MM.1S (cell line): ENCODE results near the gene MRPL43.

Experiments
- DNase-seq: peaks from one replicate; pipeline ENCODE4 v3.0.0-alpha.2; 2015
- H2AFZ ChIP-seq: fragments of 300-600 bp; sonication (generic); 2 replicates; pipeline ENCODE4 v1.6.0; 2016; ENCODE audit warnings: antibody characterized with exemption, low read length
- H3F3A ChIP-seq: fragments of 300-600 bp; sonication (generic); 2 replicates; pipeline ENCODE4 v1.6.1; 2016; ENCODE audit warnings: mild to moderate bottlenecking, antibody characterized with exemption, low read length, moderate library complexity, mixed read lengths; ENCODE audit not compliant: insufficient read depth
- H3K27ac ChIP-seq: fragments of 300-600 bp; sonication (generic); 2 replicates; pipeline ENCODE4 v1.5.1; 2016; ENCODE audit warnings: mild to moderate bottlenecking, low read length
- H3K27me3 ChIP-seq: fragments of 300-600 bp; sonication (generic); replicated peaks from 2 replicates; pipeline ENCODE4 v1.6.0; 2016; ENCODE audit warnings: low read length; ENCODE audit not compliant: insufficient read depth
- H3K36me3 ChIP-seq: fragments of 300-600 bp; sonication (generic); replicated peaks from 2 replicates; pipeline ENCODE4 v1.6.1; 2016; ENCODE audit warnings: mild to moderate bottlenecking, low read length, mixed read lengths; ENCODE audit not compliant: insufficient read depth
- H3K4me1 ChIP-seq: fragments of 300-600 bp; sonication (generic); 2 replicates; pipeline ENCODE4 v1.6.1; 2016; ENCODE audit warnings: low read length, mixed read lengths
- H3K4me2 ChIP-seq: fragments of 300-600 bp; sonication (generic); 2 replicates; pipeline ENCODE4 v1.6.0; 2016; ENCODE audit warnings: low read depth, low read length
- H3K4me3 ChIP-seq: fragments of 300-600 bp; sonication (generic); 2 replicates; pipeline ENCODE4 v1.5.1; 2016; ENCODE audit warnings: low read length, mixed read lengths
- H3K79me2 ChIP-seq: fragments of 300-600 bp; sonication (generic); 2 replicates; pipeline ENCODE4 v1.6.1; 2016; ENCODE audit warnings: mixed run types, low read length, mixed read lengths
- H3K9ac ChIP-seq: fragments of 300-600 bp; sonication (generic); 2 replicates; pipeline ENCODE4 v1.6.1; 2016; ENCODE audit warnings: low read length, mixed read lengths
- H3K9me2 ChIP-seq: fragments of 300-600 bp; sonication (generic); replicated peaks from 2 replicates; pipeline ENCODE4 v1.6.1; 2016; ENCODE audit warnings: mild to moderate bottlenecking, low read length, mixed read lengths; ENCODE audit not compliant: insufficient read depth
- H3K9me3 ChIP-seq: fragments of 300-600 bp; sonication (generic); replicated peaks from 2 replicates; pipeline ENCODE4 v1.6.1; 2016; ENCODE audit warnings: mild to moderate bottlenecking, low read length, mixed read lengths; ENCODE audit not compliant: insufficient read depth
- H4K20me1 ChIP-seq: fragments of 300-600 bp; sonication (generic); 2 replicates; pipeline ENCODE4 v1.6.1; 2016; ENCODE audit warnings: mild to moderate bottlenecking, low read length, moderate library complexity, mixed read lengths; ENCODE audit not compliant: insufficient read depth
- EZH2 ChIP-seq: fragments of 300-600 bp; sonication (generic); optimal IDR thresholded peaks from 2 replicates; pipeline ENCODE3; 2017; ENCODE audit warnings: low read depth, mild to moderate bottlenecking, antibody characterized with exemption, low read length, mixed read lengths
- EZH2phosphoT487 ChIP-seq: fragments of 300-600 bp; sonication (generic); IDR thresholded peaks from 2 replicates; pipeline ENCODE4 v1.6.1; 2018; ENCODE audit warnings: antibody characterized with exemption, low read length
- TF ChIP-seq, protein P1 (sequence below): fragments of 300-600 bp; sonication (generic); IDR thresholded peaks from 2 replicates; pipeline ENCODE4 v1.5.1; 2016; ENCODE audit warnings: antibody characterized with exemption, low read length, mixed read lengths

Gene MRPL43

DNA sequence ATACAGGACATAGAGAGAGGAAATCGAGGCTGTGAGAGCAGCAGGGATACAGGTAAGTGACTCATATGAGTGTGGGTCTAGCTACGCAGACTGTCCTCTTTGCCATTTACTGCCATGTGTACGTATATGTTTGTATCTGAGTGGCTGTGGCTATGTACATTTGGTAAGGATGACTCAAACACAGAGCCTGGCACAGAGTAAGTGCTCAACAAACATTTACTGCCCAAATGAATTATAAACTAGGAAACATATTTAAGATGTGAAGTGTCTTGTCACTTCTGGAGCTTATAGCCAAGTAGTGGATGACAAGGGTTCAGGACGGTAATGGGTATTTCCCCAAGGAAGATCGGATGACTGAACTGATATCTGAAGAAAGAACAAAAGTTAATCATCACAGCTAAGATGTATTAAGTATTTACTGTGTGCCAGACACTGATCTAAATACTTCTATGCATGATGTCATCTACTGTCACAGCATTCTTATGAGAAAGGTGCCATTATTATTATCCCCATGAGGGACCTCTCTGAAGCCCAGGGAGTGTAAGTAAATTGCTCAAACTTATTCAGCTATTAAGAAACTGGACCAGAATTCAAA, 6.0 kb downstream of the MRPL43 start:
- TF ChIP-seq, protein P1, sequence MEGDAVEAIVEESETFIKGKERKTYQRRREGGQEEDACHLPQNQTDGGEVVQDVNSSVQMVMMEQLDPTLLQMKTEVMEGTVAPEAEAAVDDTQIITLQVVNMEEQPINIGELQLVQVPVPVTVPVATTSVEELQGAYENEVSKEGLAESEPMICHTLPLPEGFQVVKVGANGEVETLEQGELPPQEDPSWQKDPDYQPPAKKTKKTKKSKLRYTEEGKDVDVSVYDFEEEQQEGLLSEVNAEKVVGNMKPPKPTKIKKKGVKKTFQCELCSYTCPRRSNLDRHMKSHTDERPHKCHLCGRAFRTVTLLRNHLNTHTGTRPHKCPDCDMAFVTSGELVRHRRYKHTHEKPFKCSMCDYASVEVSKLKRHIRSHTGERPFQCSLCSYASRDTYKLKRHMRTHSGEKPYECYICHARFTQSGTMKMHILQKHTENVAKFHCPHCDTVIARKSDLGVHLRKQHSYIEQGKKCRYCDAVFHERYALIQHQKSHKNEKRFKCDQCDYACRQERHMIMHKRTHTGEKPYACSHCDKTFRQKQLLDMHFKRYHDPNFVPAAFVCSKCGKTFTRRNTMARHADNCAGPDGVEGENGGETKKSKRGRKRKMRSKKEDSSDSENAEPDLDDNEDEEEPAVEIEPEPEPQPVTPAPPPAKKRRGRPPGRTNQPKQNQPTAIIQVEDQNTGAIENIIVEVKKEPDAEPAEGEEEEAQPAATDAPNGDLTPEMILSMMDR = no peak
- TF ChIP-seq EZH2phosphoT487 (no peak), EZH2 (no peak)
- no peaks in the 10 kb centered on the region for H3F3A ChIP-seq

DNA sequence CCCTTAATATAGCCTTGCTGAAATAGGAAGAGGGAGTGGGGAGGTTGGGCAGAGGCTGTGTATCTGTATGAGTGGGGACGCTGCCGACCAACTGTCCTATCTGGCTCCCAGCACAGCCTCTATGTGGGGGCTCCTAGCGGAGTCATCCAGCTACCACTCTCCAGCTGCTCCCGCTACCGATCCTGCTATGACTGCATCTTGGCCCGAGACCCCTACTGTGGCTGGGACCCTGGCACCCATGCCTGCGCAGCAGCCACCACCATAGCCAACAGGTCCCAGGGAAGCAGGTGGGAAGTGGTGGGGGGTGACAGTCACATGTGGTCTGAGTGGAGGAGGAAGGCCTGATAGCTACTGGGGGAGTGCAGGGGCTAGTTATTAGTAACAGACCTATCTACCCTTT, 6.6 kb downstream of the MRPL43 start:
- no peaks in the 10 kb centered on the region for H3K36me3 ChIP-seq
- no peak overlapping the region for H2AFZ ChIP-seq

More for the DNA sequence above, 6.0 kb downstream of the MRPL43 start:
- no peak overlapping the region for H3K27ac ChIP-seq
- no peaks in the 10 kb centered on the region for H3K27me3 ChIP-seq
- H3K9me3 ChIP-seq = no peaks in the 10 kb centered on the region
- peaks cover 7% of the 10 kb centered on the region for H3K79me2 ChIP-seq
- no peaks in the 10 kb centered on the region for H3K9me2 ChIP-seq
- H3K4me2 ChIP-seq = no peak overlapping the region
- H3K4me3 ChIP-seq = no peak overlapping the region
- no peaks in the 10 kb centered on the region for H4K20me1 ChIP-seq
- no peak for DNase-seq
- peaks cover 5% of the 10 kb centered on the region for H3K4me1 ChIP-seq
- no peak overlapping the region for H3K9ac ChIP-seq
- H3K36me3 ChIP-seq = no peaks in the 10 kb centered on the region
- H2AFZ ChIP-seq = no peak overlapping the region

DNA sequence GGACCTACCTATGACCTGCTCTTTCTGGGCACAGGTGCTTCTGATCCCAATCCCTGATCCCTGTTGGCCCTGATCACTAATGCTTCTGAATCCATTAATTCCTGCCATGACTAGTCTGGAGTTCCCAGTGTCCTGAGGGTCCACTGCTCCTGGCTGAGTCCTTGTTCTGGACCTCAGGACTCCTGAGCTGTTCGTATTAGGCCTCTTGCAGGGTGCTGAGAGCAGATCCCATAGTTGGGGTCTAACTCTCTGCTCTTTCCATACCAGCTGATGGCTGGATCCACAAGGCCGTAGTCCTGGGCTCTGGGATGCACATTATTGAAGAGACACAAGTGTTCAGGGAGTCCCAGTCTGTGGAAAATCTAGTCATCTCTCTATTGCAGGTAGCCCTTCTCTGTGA, 7.0 kb downstream of the MRPL43 start:
- no peak overlapping the region for H3K27ac ChIP-seq
- no peak overlapping the region for H2AFZ ChIP-seq
- H3K9me2 ChIP-seq = no peaks in the 10 kb centered on the region
- DNase-seq = no peak
- H3K36me3 ChIP-seq = no peaks in the 10 kb centered on the region
- no peaks in the 10 kb centered on the region for H3K27me3 ChIP-seq
- H3K4me3 ChIP-seq = no peak overlapping the region
- H3K9me3 ChIP-seq = no peaks in the 10 kb centered on the region
- H3K79me2 ChIP-seq = no peaks in the 10 kb centered on the region
- H4K20me1 ChIP-seq = no peaks in the 10 kb centered on the region
- H3K4me2 ChIP-seq = no peak overlapping the region
- H3F3A ChIP-seq = no peaks in the 10 kb centered on the region
- no peaks in the 10 kb centered on the region for H3K4me1 ChIP-seq
- H3K9ac ChIP-seq = no peak overlapping the region
- TF ChIP-seq EZH2phosphoT487 (no peak), EZH2 (no peak)
- TF ChIP-seq, protein P1 = no peak

More for the DNA sequence above, 6.6 kb downstream of the MRPL43 start:
- no peaks in the 10 kb centered on the region for H3F3A ChIP-seq
- no peak overlapping the region for H3K9ac ChIP-seq
- no peaks in the 10 kb centered on the region for H3K9me3 ChIP-seq
- no peak overlapping the region for H3K4me2 ChIP-seq
- H4K20me1 ChIP-seq = no peaks in the 10 kb centered on the region
- no peak for DNase-seq
- no peaks in the 10 kb centered on the region for H3K4me1 ChIP-seq
- TF ChIP-seq, protein P1 = no peak
- H3K4me3 ChIP-seq = no peak overlapping the region
- H3K27ac ChIP-seq = no peak overlapping the region
- H3K9me2 ChIP-seq = no peaks in the 10 kb centered on the region
- H3K27me3 ChIP-seq = no peaks in the 10 kb centered on the region
- peaks cover under 1% of the 10 kb centered on the region; the same call in 1 of the 2 replicates for H3K79me2 ChIP-seq
